Measurements from ENCODE around the gene APOB. TPM values are rescaled to one million over a fixed set of nuclear protein-coding genes. Genes with fewer than 3 reads are reported as not detected.

APOB gene
- total and polyA plus RNA-seq, 2 of the 13 experiments (the other 11 are each of a cell fraction or from before 2014, with no cell fraction given): 1,569 to 2,515 TPM

- TF ChIP-seq EP300 (IDR thresholded peaks at IDR 0.05; ENCODE audit: low read depth in 2 of 2, low read length in 2 of 2): 0 out of 4 replicates have a peak, but pooled peaks of 1 of the 2 experiments have one; percentile 6
- TF ChIP-seq EP300 (CRISPR knock-in tag; IDR thresholded peaks at IDR 0.05; ENCODE audit: borderline replicate concordance): no peak
- TF ChIP-seq CREB1 (IDR thresholded peaks at IDR 0.05): no peak
- 0 out of 2 replicates have a peak, but pooled peaks have one; percentile 7 for TF ChIP-seq CREB1 (CRISPR knock-in tag; IDR thresholded peaks at IDR 0.05)
- TF ChIP-seq ZFX (CRISPR knock-in tag; IDR thresholded peaks at IDR 0.05; ENCODE audit: low read depth): peak; percentile 1; the same call in 1 of the 2 replicates
- TF ChIP-seq, protein P1, sequence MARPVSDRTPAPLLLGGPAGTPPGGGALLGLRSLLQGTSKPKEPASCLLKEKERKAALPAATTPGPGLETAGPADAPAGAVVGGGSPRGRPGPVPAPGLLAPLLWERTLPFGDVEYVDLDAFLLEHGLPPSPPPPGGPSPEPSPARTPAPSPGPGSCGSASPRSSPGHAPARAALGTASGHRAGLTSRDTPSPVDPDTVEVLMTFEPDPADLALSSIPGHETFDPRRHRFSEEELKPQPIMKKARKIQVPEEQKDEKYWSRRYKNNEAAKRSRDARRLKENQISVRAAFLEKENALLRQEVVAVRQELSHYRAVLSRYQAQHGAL (CRISPR knock-in tag; IDR thresholded peaks at IDR 0.05; ENCODE audit: not compliant biosample characterization): peak; percentile 37
- TF ChIP-seq MEF2D (CRISPR knock-in tag; IDR thresholded peaks at IDR 0.05): no peak
- TF ChIP-seq, protein P2, sequence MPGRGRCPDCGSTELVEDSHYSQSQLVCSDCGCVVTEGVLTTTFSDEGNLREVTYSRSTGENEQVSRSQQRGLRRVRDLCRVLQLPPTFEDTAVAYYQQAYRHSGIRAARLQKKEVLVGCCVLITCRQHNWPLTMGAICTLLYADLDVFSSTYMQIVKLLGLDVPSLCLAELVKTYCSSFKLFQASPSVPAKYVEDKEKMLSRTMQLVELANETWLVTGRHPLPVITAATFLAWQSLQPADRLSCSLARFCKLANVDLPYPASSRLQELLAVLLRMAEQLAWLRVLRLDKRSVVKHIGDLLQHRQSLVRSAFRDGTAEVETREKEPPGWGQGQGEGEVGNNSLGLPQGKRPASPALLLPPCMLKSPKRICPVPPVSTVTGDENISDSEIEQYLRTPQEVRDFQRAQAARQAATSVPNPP (CRISPR knock-in tag; IDR thresholded peaks at IDR 0.05): peak; percentile 23; the same call in 1 of the 2 replicates
- TF ChIP-seq HOXD1 (CRISPR knock-in tag; IDR thresholded peaks at IDR 0.05): 0 out of 2 replicates have a peak, but pooled peaks have one; percentile 41
- TF ChIP-seq MTF1 (CRISPR knock-in tag; IDR thresholded peaks at IDR 0.05): 0 out of 2 replicates have a peak, but pooled peaks have one; percentile 16
- peak; percentile 47; the same call in 1 of the 2 replicates for TF ChIP-seq ZNF879 (CRISPR knock-in tag; IDR thresholded peaks at IDR 0.05)
- TF ChIP-seq THAP7 (CRISPR knock-in tag; IDR thresholded peaks at IDR 0.05): peak; percentile 69; the same call in 1 of the 2 replicates
- TF ChIP-seq POLR2AphosphoS5 (IDR thresholded peaks at IDR 0.05; ENCODE audit: low read depth, low read length): peak; percentile 66
- TF ChIP-seq FUBP1 (CRISPR knock-in tag; IDR thresholded peaks at IDR 0.05; ENCODE audit: borderline replicate concordance): peak; percentile 88; the same call in 1 of the 2 replicates
- TF ChIP-seq, protein P3, sequence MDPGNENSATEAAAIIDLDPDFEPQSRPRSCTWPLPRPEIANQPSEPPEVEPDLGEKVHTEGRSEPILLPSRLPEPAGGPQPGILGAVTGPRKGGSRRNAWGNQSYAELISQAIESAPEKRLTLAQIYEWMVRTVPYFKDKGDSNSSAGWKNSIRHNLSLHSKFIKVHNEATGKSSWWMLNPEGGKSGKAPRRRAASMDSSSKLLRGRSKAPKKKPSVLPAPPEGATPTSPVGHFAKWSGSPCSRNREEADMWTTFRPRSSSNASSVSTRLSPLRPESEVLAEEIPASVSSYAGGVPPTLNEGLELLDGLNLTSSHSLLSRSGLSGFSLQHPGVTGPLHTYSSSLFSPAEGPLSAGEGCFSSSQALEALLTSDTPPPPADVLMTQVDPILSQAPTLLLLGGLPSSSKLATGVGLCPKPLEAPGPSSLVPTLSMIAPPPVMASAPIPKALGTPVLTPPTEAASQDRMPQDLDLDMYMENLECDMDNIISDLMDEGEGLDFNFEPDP (CRISPR knock-in tag; conservative IDR thresholded peaks at IDR 0.05): 0 out of 2 replicates have a peak, but pooled peaks have one; percentile 60
- TF ChIP-seq MED8 (CRISPR knock-in tag; IDR thresholded peaks at IDR 0.05; ENCODE audit: insufficient replicate concordance): peak; percentile 73
- peak; percentile 30 for TF ChIP-seq TEAD3 (CRISPR knock-in tag; optimal IDR thresholded peaks at IDR 0.05; ENCODE audit: borderline replicate concordance)
- TF ChIP-seq KDM4B (CRISPR knock-in tag; IDR thresholded peaks at IDR 0.05): no peak
- TF ChIP-seq HDAC1 (CRISPR knock-in tag; IDR thresholded peaks at IDR 0.05): no peak
- TF ChIP-seq AGO2 (optimal IDR thresholded peaks at IDR 0.05; ENCODE audit: low read depth, low read length): peak; percentile 91
- peak; percentile 56; the same call in 1 of the 2 replicates for TF ChIP-seq TEF (CRISPR knock-in tag; IDR thresholded peaks at IDR 0.05)
Measured at GRCh38 chr2:20999906-21000645, 43.8 kb downstream of the APOB start (continued).

Measured in HepG2 (cell line).